GM10847 (cell line): ENCODE results near the gene ATP2A2.

ENCODE experiments used
- POLR2A ChIP-seq: IDR thresholded peaks from 2 replicates; pipeline ENCODE4 v1.6.1; 2011; ENCODE audit not compliant: insufficient read length; ENCODE audit errors: extremely low read depth

The ATP2A2 gene

GRCh38 chr12:110279566-110280375 lies 1.3 kb upstream of the ATP2A2 start:
- TF ChIP-seq POLR2A = no peak

DNA sequence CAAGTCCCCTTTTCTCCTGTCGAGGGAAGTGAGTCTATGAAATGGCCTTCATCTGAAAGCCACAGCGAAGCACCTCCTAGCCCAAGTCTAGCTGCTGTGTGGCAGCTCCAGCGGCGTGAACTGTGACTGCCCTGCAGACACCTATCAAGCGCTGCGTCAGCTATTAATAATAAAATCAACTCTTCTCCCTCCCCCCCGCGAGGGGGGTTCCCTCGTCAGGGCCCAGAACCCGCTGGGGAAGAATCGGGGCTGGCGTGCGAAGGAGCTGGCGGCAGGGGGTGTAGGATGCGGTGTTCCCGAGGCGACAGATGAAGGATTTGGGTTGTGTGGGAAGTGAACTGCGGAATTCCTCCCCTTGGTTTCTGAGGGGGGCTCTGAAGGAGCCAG lies 662 bp upstream of the ATP2A2 start:
- no peak for TF ChIP-seq POLR2A

- TF ChIP-seq POLR2A = no peak
Measured at GRCh38 chr12:110281549-110282299, 677 bp downstream of the ATP2A2 start.

DNA sequence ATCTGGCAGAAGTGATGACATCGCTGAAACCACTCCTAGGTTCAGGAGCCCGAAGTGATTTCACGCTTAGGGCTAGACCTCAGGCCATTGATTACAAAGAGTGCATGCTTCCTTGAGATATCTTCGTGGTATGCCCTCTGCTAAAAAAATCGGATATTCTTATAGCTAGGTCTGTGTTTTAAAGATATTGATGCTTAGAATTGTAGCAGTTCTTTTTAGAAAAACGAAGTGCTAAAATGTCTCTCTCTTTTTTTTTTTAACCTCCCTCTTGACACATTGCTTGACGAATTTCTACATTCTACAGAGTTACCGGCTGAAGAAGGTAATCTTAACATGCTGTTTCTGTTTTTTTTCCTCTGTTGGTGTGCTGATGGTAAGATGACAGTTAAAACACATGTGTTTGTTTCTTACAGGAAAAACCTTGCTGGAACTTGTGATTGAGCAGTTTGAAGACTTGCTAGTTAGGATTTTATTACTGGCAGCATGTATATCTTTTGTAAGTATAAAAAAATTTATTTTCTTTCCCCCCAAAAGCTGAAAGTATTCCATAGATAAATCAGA lies 1.3 kb downstream of the ATP2A2 start:
- no peak for TF ChIP-seq POLR2A

GRCh38 chr12:110282956-110283817 lies 2.1 kb downstream of the ATP2A2 start:
- no peak for TF ChIP-seq POLR2A

- no peak for TF ChIP-seq POLR2A
Measured at GRCh38 chr12:110284597-110284996, 3.5 kb downstream of the ATP2A2 start.

GRCh38 chr12:110286623-110287022 lies 5.6 kb downstream of the ATP2A2 start:
- no peak for TF ChIP-seq POLR2A

- no peak for TF ChIP-seq POLR2A
Measured at GRCh38 chr12:110287986-110288385, 6.9 kb downstream of the ATP2A2 start.

GRCh38 chr12:110289044-110289710 lies 8.1 kb downstream of the ATP2A2 start:
- TF ChIP-seq POLR2A = no peak

DNA sequence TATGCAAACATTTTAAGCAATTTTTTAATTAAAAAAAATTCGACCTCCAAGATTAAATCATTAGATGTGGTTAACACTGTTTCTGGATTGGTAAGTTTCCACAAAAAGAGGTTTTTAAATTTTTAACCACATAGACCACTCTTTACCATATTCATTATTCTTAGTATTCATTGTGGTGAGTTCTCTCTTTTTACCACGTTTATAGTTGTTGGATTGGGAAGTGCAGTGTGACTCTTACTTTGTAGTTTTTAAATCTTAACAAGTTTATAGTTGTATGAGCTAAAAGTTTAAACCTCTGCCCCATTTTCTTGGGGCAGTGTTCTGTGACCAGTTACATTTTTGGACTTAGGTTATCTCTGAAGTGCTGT lies 8.6 kb downstream of the ATP2A2 start:
- TF ChIP-seq POLR2A = no peak

- no peak for TF ChIP-seq POLR2A
Measured at GRCh38 chr12:110301065-110301806, 20.2 kb downstream of the ATP2A2 start.

- no peak for TF ChIP-seq POLR2A
Measured at GRCh38 chr12:110304061-110304551, 23.1 kb downstream of the ATP2A2 start.

- TF ChIP-seq POLR2A = no peak
Measured at GRCh38 chr12:110307372-110307771, 26.3 kb downstream of the ATP2A2 start.

DNA sequence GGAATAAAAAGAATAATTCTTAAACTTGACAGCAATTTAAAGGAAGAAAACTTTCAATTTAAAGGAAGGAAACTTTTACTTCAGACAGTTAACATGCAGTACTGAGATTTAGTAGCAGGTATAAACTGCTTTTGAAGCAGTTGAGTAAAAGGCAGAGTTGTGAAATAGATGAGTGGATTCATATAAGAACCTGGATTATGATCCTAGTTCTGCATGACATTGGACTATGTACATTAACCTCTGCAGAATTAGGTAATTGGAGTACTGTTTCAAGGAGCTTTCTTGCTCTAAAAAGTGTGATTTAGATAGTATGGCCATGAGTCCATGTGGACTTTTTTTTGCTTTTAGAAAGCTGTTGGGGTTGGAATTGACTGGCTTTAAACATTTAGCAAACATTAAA lies 29.7 kb downstream of the ATP2A2 start:
- TF ChIP-seq POLR2A = no peak
